SK-N-DZ (cell line): ENCODE measurements around the gene ZNF865.
A peak's percentile ranks its signal among the peaks of the same experiment; 100 is the strongest.

Experiments
- DNase-seq: peaks from one replicate; pipeline ENCODE4 v3.0.0-alpha.2; 2015; ENCODE audit warnings: low spot score

The ZNF865 gene

DNA sequence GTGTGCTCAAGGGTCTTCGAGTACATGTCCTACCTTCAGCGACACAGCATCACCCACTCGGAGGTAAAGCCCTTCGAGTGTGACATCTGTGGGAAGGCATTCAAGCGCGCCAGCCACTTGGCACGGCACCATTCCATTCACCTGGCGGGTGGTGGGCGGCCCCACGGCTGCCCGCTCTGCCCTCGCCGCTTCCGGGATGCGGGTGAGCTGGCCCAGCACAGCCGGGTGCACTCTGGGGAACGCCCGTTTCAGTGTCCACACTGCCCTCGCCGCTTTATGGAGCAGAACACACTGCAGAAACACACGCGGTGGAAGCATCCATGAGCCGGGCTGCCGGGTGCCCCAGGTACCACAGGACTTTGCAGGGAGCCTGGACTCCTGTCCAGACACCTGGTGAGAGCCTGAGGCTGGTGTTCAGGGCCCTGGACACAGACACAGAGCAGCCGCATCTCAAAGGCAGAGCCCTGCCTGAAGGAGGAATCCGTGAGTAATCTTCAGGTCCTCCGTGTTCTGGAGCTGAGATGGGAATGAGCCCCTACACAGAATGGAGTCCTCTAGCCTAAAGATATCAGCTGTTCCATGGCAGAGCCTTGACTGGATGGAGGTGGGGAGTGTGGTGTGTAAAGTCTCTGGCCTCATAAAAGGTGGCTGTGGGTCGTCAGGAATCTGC lies 39.5 kb downstream of the ZNF865 start:
- DNase-seq = no peak

- no peak for DNase-seq
Observed at GRCh38 chr19:55645512-55645881, 40.0 kb downstream of the ZNF865 start.

DNA sequence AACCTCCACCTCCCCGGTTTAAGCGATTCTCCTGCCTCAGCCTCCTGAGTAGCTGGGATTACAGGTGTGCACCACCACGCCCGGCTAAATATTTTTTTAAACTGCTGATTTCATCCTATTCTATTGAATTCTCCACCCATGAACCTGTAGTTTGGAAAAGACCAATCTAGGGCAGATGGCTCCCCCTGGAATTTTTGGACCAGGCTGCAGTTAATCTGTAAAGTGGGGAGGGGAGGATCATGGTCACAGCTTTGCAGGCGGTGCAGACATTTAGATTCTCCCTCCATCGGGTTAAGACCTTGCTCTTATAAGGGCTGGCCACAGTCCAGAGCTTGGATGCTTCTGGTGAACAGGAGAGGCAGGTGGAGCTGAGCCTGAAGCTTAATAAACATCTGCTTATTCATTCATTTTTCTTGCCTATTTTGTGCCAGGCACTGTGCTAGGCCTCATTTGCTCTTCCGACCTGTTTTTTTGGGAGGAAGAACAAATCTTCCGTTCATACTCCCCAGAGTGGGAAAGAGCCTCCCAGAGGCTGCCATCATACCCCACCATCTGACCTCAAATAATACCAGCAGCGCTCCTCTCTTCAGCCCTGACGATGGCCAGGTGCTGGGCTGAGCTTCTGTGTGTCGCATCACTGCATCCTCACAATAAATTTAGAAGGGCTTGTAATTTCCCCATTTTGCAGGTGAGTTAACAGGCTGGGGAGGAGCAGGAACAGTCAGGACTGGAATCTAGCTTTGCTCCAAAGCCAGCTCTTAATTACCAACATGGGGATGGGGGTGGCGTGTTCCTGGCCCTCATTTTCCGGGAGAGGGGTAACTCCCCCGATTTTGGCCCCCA lies 41.7 kb downstream of the ZNF865 start:
- DNase-seq = no peak

DNA sequence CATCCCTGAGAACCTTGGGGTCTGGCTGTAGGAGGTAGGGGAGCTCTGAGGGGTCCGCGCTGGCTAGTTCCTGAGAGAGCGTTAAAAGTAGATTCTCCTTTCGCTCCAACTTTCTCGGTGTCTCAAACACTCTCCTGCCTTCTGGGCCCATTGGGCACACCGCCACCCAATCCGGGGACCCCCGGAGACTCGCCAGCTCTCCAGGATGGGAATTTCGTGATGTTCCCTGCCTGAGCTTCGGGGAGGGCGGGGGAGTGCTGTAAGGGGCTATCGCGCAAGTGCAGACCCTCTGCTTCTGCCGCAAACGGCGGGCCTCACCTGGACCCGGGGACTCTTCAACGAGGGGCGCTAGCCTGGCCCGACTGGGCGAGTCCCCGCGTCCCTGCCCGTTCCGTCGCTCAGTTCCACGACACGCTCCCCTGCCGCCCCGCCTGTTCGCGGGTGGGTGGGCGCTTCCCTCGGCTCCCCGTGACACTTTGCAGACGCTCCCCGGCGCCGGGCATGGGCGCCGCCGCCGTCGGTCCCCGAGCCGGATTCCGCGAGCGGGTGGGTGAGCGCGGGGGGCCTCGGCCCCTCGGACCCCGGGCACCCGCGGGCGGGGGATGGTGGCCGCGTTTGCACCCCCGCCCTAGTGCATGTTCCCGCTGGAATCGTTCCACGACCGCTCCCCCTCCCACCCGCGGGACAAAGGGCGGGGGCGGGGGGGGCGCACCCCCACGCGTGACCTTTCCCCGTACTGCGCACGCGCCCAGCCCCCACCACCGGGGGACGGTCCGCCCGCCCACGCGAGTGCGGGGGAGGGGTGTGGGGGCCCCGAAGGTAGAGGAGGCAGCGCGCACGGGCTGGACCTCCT lies 42.5 kb downstream of the ZNF865 start, which contains the start of gene CCDC106:
Gene CCDC106 (plus strand): TSS at position 481 of the 853 bp plus-strand sequence. CDS start 835 bp downstream, outside the sequence.
- DNase-seq = peak; percentile 64

DNA sequence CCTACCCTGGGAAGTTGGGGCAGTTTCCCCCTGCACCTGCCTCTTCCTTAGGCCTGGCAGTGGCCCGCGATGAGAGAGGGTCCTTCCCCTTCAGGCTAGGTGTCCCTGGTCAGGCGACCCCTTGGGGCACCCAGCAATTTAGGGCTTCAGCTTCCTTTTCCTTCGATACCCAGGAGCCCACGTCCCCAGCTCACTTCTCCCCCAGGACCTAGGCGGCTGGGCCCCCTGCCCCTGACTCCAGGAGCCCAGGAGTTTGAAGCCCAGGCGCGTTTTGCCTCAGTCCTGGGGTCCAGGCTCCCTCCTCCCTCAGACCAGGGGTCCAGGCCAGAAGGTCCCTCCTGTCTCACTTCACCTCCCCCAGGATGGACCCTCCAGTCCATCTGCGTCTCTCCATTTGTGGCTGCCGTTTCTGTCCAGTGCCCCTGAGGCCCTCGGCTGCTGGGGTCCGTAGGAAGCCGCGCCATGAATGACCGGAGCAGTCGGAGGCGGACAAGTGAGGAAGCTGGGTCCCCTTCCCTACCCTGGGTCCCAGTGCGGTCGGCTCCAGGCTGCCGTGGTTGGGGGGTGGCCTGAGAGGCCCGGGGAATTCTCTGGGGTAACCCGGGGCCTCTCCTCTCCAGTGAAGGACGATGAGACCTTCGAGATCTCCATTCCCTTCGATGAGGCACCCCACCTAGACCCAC lies 43.3 kb downstream of the ZNF865 start:
- DNase-seq = no peak

DNA sequence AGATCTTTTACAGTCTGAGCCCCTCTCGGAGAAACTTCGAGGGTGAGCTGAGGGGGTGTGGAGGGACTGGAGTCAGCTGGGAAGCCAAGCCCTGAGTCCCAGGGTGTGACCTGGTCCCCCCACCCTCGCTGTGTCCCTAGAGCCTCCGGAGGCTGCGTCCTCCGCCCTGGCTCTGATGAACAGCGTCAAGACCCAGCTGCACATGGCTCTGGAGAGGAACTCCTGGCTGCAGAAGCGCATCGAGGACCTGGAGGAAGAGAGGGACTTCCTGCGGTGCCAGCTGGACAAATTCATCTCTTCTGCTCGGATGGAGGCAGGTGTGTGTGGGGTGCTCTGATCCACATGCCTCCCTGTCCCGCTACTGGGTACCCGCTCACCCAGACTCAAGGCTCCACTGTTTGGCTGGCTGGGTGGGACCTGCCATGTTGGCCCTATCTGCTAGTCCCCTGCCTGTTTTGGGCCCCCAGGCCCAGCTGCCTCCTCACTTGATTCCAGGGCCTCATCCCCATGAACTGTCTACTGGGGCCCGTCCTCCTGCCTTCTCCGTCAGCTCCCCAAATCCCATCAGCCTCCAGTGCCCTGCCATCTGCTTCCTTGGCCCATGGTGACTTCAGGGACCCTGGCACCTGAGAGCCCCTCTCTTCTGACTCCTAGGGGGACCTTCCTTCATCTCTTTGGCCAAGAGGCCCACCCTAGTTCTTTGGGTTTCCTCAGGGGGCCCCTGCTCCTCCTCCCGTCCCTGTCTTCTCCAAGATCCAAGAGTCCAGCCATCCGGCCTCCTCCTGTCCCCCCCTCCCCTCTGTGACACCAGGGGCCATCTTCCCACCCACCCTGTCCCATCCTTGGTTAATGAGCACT lies 44.0 kb downstream of the ZNF865 start:
- no peak for DNase-seq

GRCh38 chr19:55650126-55650557 lies 44.7 kb downstream of the ZNF865 start:
- no peak for DNase-seq

- no peak for DNase-seq
Observed at GRCh38 chr19:55650602-55651230, 45.3 kb downstream of the ZNF865 start.

GRCh38 chr19:55651236-55651635 lies 45.8 kb downstream of the ZNF865 start:
- DNase-seq = no peak

- DNase-seq = no peak
Observed at GRCh38 chr19:55652311-55653128, 47.1 kb downstream of the ZNF865 start.

DNA sequence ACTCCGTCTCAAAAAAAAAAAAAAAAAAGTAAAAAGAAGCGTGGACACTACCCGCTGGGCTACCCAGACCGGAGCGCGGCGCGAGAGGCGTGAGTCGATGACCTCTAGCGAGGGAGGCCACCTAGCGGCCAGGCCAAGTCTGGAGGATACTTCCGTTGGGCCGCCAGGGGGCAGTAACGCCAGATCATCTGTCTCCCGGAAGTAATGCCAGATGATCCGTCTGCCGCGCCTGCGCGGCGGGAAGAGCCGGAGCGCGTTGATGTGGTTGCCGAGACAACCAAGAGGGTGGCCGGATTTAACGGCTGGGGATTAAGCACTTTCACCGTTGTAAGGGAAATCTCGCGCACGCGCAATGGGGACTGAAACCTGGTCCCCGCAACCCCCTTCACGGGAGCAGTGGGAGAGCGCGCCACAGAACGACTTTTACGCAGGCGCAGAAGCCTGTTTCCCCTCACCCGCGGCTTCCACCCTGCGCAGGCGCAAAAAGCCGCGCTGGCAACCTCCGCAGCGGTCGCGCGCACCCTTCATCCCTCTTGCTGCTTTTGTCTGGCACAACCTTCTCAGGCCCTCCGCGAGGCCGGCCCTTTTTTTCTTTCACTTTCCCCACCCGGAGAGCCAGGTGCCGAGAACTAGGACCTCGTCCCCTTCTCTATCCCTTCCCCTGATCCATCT lies 48.3 kb downstream of the ZNF865 start:
- peak; percentile 95 for DNase-seq

DNA sequence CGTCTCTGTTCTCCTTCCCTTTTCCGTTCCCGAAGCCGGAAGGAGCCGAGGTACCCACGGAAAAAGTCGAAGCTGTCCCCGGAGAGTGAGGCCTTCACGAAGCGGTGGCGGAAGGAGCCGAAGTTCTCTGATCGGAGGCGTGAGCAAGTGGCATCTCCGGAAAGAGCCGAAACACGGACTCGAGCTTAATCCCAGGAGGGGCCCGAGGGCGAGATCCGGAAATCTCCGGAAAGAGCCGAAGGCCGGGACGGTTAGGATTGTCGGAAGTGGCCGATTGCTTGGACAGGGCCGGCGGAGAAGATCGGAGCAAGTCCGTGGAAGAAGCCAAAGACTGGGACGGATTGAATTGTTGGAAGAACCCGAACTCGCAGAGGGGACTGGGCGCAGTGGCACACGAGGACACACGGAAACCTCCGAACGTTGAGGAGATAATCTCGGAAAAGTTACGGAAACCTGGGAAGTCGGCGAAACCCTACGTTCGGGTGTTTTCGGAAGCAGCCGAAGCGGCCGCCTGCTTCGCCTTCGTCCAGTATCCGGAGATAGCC lies 48.9 kb downstream of the ZNF865 start:
- DNase-seq = peak; percentile 96

GRCh38 chr19:55654868-55655647 lies 49.6 kb downstream of the ZNF865 start, which contains the start of gene U2AF2:
Gene U2AF2 (plus strand): TSS chr19:55655035. CDS start chr19:55655105, 70 bp downstream.
- DNase-seq = peak; percentile 71

DNA sequence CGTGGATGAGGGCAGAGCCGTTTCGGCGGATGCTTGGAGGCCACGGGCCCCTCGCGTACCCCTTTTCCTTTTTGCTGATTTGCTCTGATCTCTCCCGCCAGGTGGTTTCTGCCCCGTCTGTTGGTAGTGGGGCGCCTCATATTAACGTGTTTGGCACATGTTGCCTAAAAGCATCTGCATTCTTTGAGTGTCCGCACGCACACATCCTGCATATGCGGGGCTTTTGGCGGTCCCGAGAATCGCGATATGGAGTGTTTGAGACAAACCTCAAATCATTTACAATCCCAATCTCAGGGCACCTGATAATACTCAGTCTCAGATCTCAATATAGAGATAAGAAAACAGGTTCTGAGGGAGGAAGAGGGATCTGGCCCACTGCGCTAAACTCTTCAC lies 50.2 kb downstream of the ZNF865 start:
- DNase-seq = no peak

GRCh38 chr19:55656552-55656951 lies 51.1 kb downstream of the ZNF865 start:
- DNase-seq = no peak

- no peak for DNase-seq
Observed at GRCh38 chr19:55656988-55657747, 51.7 kb downstream of the ZNF865 start.
